Breast epithelium (tissue), 4 donors: ENCODE measurements around the gene TOB2. TPM values are rescaled to one million over a fixed set of nuclear protein-coding genes. Genes with fewer than 3 reads are reported as not detected.
"Not testable (repeated sequence)": the region's sequence is repeated elsewhere in the genome, so short reads cannot be mapped to it uniquely, and the experiment has no call there.

Experiments used
- DNase-seq, 2 donors: peaks; one replicate each; pipeline ENCODE4 v3.0.0-alpha.2; 2019; ENCODE audit warnings: low spot score in 2 of 2
- H3K27ac ChIP-seq, 2 donors: fragments of 200-600 bp; sonication (generic) in 1 of 2; one replicate each; pipeline ENCODE4 v1.5.1; 2016 to 2019; ENCODE audit warnings: mild to moderate bottlenecking in 1 of 2
- H3K27me3 ChIP-seq, 2 donors: fragments of 200-600 bp; sonication (generic) in 1 of 2; one replicate each; pipeline versions ENCODE4 v1.5.1 to v1.6.0; 2017 to 2019; ENCODE audit warnings: control low read depth in 1 of 2, mild to moderate bottlenecking in 1 of 2
- H3K36me3 ChIP-seq: fragments of 200-600 bp; one replicate; pipeline ENCODE4 v1.5.1; 2019
- H3K4me1 ChIP-seq, 2 donors: fragments of 200-600 bp; sonication (generic); one replicate each; pipeline ENCODE4 v1.5.1; 2016 to 2019; ENCODE audit warnings: control low read depth in 1 of 2
- H3K4me3 ChIP-seq, 3 donors: fragments of 200-600 bp; sonication (generic); 1 replicate in 2 of 3; 2 replicates in 1 of 3; pipeline ENCODE4 v1.5.1; 2016 to 2019; ENCODE audit warnings: mild to moderate bottlenecking in 3 of 3, moderate library complexity in 2 of 3
- H3K9me3 ChIP-seq, 2 donors: fragments of 200-600 bp; sonication (generic) in 1 of 2; one replicate each; pipeline ENCODE4 v1.5.1; 2016 to 2019; ENCODE audit warnings: control low read depth in 1 of 2
- POLR2A ChIP-seq: fragments of 450-650 bp; IDR thresholded peaks from one replicate; pipeline ENCODE4 v1.6.1; 2016; ENCODE audit warnings: antibody characterized with exemption, mild to moderate bottlenecking, moderate library complexity
- POLR2AphosphoS5 ChIP-seq, 3 donors: sonication (generic); formaldehyde crosslinking; IDR thresholded peaks; one replicate each; pipeline ENCODE4 v1.6.1; 2017; ENCODE audit warnings: antibody characterized with exemption in 3 of 3
- intact Hi-C: fragments of 100-400 bp; cut with DNase I; formaldehyde crosslinking; loops from one replicate; pipeline ENCODE4 v1.15.1; 2023; ENCODE audit warnings: low total_unique reads
- total RNA-seq, 3 donors: library from RNA; depleted of rRNA; stranded (reverse); fragments of >200 nt; gene quantifications; one replicate each; pipeline ENCODE4 v1.1.0, GENCODE V29; 2016
- TF ChIP-seq, protein P1 (sequence below), 3 donors: fragments of 450-650 bp; IDR thresholded peaks; one replicate each; pipeline ENCODE4 v1.5.1; 2016 to 2017; ENCODE audit warnings: antibody characterized with exemption in 3 of 3, mild to moderate bottlenecking in 3 of 3, moderate library complexity in 3 of 3

Gene TOB2
- total RNA-seq, 3 donors from 2014 or later, result 28.8 to 61.9 (median 45.8) TPM

- Histone ChIP-seq H3K4me3 (peak within 1 kb of the TSS; percentile 98 to 100 (median 98)), H3K27me3 (no peaks in the 10 kb centered on the region), H3K27ac (peak within 1 kb of the TSS; percentile 96 to 97), H3K9me3 (no peaks in the 10 kb centered on the region), H3K36me3 (peaks cover 4% of the 10 kb centered on the region), H3K4me1 (peaks cover 0 to 9% of the 10 kb centered on the region in 2 donors)
- intact Hi-C loops, result no loop called here
- TF ChIP-seq POLR2A, result peak; percentile 54
- TF ChIP-seq POLR2AphosphoS5 (IDR thresholded peaks at IDR 0.05), result peak; percentile 91 to 94 (median 92)
- TF ChIP-seq, protein P1, sequence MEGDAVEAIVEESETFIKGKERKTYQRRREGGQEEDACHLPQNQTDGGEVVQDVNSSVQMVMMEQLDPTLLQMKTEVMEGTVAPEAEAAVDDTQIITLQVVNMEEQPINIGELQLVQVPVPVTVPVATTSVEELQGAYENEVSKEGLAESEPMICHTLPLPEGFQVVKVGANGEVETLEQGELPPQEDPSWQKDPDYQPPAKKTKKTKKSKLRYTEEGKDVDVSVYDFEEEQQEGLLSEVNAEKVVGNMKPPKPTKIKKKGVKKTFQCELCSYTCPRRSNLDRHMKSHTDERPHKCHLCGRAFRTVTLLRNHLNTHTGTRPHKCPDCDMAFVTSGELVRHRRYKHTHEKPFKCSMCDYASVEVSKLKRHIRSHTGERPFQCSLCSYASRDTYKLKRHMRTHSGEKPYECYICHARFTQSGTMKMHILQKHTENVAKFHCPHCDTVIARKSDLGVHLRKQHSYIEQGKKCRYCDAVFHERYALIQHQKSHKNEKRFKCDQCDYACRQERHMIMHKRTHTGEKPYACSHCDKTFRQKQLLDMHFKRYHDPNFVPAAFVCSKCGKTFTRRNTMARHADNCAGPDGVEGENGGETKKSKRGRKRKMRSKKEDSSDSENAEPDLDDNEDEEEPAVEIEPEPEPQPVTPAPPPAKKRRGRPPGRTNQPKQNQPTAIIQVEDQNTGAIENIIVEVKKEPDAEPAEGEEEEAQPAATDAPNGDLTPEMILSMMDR (IDR thresholded peaks at IDR 0.05), result peak in 1 of 3 donors; percentile 13
- DNase-seq, result peak; percentile 95 to 96
These were observed 22.0 kb upstream of the TOB2 start, which contains the start of the genes ACO2 and PHF5A for GRCh38 chr22:41468381-41469217. Gene ACO2, plus strand, starts transcription at chr22:41469117. Its CDS starts 30 bp downstream, at chr22:41469147. Gene PHF5A, minus strand, starts transcription at chr22:41468692. Its CDS starts 39 bp downstream, at chr22:41468653.

GRCh38 chr22:41461901-41462300 lies 15.3 kb upstream of the TOB2 start:
- H3K27me3 ChIP-seq, result no peaks in the 10 kb centered on the region
- no peak overlapping the region for H3K27ac ChIP-seq
- intact Hi-C loops, result no loop called here
- H3K4me1 ChIP-seq, result no peaks in the 10 kb centered on the region
- DNase-seq, result no peak
- no peaks in the 10 kb centered on the region for H3K9me3 ChIP-seq
- peaks cover 11% of the 10 kb centered on the region for H3K36me3 ChIP-seq
- H3K4me3 ChIP-seq, result no peak overlapping the region
- no peak for TF ChIP-seq POLR2A
- TF ChIP-seq, protein P1 (IDR thresholded peaks at IDR 0.05), result no peak
- TF ChIP-seq POLR2AphosphoS5 (IDR thresholded peaks at IDR 0.05), result no peak

- DNase-seq, H3K4me1 ChIP-seq, intact Hi-C loops: not testable (repeated sequence)
These were observed 13.5 kb upstream of the TOB2 start for GRCh38 chr22:41460071-41460470.

GRCh38 chr22:41459431-41459830 lies 12.8 kb upstream of the TOB2 start:
- no peak for DNase-seq
- Histone ChIP-seq H3K27me3 (no peaks in the 10 kb centered on the region), H3K36me3 (peaks cover 7% of the 10 kb centered on the region), H3K27ac (no peak overlapping the region), H3K4me1 (no peaks in the 10 kb centered on the region), H3K4me3 (no peak overlapping the region), H3K9me3 (no peaks in the 10 kb centered on the region)
- TF ChIP-seq POLR2AphosphoS5 (IDR thresholded peaks at IDR 0.05) (no peak), POLR2A (no peak)
- TF ChIP-seq, protein P1 (IDR thresholded peaks at IDR 0.05), result no peak
- intact Hi-C loops, result no loop called here

More at GRCh38 chr22:41460071-41460470, 13.5 kb upstream of the TOB2 start:
- not testable (repeated sequence) for H3K36me3 ChIP-seq, H3K9me3 ChIP-seq, H3K4me3 ChIP-seq, H3K27me3 ChIP-seq, H3K27ac ChIP-seq

DNA sequence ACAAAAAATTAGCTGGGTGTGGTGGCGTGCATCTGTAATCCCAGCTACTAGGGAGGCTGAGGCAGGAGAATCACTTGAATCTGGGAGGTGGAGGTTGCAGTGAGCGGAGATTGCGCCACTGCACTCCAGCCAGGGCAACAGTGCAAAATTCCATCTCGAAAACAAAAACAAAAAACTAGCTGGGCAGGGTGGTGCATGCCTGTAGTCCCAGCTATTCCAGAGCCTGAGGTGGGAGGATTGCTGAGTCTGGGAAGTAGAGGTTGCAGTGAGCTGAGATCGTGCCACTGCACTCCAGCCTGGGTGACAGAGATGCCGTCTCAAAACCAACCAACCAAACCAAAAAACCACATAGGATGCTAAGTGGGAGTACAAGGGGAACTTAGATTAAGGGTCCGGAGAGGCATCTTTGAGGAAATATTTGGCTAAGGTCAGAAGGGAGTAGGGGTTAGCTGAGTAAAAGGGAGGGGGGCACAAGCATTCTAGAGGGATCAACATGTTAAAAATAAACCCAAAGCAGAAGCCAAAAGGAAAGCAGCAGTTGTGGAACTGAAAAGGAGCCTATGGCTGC lies 11.6 kb upstream of the TOB2 start:
- no peaks in the 10 kb centered on the region for H3K27me3 ChIP-seq
- no peaks in the 10 kb centered on the region for H3K9me3 ChIP-seq
- DNase-seq, result no peak
- H3K36me3 ChIP-seq, result peaks cover 7% of the 10 kb centered on the region
- no peak overlapping the region for H3K4me3 ChIP-seq
- TF ChIP-seq POLR2AphosphoS5 (IDR thresholded peaks at IDR 0.05), result no peak
- TF ChIP-seq, protein P1 (IDR thresholded peaks at IDR 0.05), result no peak
- TF ChIP-seq POLR2A, result no peak
- no peak overlapping the region for H3K27ac ChIP-seq
- intact Hi-C loops, result no loop called here
- H3K4me1 ChIP-seq, result no peaks in the 10 kb centered on the region
